Choroid plexus epithelial cell (primary cell): ENCODE data around the gene HPCA.

Experiments
- DNase-seq: peaks from one replicate; pipeline ENCODE4 v3.0.0-alpha.2; 2010; ENCODE audit warnings: low read depth
- H3K4me3 ChIP-seq: 2 replicates; pipeline ENCODE4 v1.5.1; 2011; ENCODE audit warnings: low read depth, mild to moderate bottlenecking, control low read depth, low read length, moderate library complexity
- TF ChIP-seq, protein P1 (sequence below): conservative IDR thresholded peaks from 2 replicates; pipeline ENCODE4 v1.5.1; 2011; ENCODE audit warnings: low read depth, mild to moderate bottlenecking, control low read depth, inconsistent platforms, low read length, moderate library complexity

HPCA gene

DNA sequence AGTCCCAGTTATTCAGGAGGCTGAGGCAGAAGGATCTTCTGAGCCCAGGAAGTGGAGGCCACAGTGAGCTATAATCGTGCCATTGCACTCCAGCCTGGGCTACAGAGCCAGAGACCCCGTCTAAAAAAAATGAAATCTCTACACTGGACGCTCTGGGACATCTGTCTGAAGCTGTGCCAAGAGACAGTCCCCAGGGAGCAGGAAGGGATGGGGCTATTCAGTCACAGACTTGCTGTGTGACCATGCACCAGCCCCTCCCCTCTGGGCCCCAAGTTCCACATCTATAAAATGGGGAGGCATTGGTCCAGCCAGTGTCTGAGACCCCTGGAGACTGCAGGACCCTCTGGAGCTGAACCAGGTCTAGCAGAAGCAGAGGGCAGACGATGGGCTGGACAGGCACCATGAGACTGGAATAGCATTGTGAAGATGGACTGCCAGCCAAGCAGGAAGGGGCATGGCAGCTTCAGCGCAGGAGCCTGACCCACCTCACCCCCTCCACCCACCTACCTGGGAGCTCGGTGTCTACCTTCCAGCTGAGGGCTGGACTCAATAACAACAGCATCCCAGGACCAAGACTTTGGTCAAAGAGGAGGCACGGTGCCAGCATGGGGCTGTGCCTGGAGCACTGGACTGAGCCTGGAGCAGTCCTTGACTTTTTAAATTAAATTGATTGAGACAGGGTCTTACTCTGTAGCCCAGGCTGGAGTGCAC, 13.4 kb downstream of the HPCA start:
- TF ChIP-seq, protein P1, sequence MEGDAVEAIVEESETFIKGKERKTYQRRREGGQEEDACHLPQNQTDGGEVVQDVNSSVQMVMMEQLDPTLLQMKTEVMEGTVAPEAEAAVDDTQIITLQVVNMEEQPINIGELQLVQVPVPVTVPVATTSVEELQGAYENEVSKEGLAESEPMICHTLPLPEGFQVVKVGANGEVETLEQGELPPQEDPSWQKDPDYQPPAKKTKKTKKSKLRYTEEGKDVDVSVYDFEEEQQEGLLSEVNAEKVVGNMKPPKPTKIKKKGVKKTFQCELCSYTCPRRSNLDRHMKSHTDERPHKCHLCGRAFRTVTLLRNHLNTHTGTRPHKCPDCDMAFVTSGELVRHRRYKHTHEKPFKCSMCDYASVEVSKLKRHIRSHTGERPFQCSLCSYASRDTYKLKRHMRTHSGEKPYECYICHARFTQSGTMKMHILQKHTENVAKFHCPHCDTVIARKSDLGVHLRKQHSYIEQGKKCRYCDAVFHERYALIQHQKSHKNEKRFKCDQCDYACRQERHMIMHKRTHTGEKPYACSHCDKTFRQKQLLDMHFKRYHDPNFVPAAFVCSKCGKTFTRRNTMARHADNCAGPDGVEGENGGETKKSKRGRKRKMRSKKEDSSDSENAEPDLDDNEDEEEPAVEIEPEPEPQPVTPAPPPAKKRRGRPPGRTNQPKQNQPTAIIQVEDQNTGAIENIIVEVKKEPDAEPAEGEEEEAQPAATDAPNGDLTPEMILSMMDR, result no peak
- H3K4me3 ChIP-seq, result no peak overlapping the region
- no peak for DNase-seq

DNA sequence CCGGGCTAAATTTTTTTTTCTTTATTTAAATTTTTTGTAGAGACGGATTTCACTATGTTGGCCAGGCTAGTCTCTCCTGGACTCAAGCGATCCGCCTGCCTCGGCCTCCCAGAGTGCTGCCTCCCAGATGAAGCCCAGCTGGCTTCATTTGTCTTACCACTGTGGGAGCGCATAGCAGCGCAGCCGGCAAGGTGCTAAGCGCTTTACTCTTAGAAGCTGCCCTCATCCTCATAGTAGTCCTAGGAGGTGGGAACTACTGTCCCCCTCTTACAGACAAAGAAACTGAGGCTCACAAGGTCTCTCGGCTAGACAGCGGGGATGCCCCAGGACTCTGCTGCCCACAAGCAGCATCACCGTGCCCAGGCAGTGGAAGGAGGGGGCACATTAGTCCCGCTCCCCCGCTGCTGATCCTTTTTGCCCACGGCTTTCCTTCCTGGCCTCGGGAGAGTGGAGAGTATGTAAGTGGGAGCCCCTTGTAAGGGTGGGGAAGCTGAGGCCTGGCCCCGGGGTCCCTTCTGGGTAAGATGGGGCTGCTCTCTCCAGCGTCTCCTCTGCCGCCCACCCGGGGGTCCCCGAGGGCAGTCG, 14.2 kb downstream of the HPCA start:
- peak overlapping the region; percentile 61 for H3K4me3 ChIP-seq
- no peak for DNase-seq
- TF ChIP-seq, protein P1, result no peak

DNA sequence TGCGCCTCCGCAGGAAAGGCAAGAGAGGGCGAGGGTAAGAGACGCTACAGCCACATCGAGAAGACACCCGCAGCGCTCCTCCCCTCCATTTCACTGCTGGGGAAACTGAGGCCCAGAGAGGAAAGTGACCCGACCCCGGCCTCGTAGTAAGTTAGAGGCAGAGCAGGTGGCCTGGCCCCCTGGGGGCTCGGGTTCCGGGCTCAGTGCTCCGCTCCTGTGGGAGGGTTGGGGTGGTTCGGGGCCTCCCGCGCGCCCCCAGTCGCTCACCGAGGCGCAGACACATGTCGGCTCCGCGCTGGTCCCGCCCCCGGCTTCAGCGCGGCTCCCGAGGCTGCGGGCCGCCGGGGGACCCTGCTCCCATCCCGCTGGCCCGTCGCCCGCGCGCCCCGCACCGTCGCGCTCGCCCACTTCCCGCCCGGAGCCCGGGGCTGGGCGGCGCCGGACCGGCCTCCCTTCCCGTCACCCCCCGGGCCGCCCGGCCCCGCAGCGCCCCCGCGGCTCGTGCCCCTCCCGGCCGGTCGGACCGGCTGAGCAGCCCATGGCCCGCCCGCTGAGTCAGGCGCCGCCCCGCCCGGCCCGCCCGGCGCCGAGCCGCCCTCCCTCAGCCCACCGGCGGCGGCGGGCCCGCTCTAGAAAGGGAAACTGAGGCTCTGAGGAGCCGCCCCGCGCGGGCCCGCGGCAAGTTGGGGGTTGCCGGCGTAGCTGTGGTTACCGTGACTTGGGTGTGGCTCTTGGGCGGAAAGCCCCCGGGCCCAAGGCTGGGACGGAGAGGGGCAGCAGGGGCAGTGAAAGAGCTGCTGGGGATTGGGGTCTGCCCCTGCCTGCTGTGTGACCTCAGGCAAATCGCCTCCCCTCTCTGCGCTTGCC, 14.9 kb downstream of the HPCA start, which contains the start of gene TMEM54:
TSS of gene TMEM54 (minus strand) at position 434 of the 867 bp plus-strand sequence. CDS start at position 283, 151 bp downstream.
- DNase-seq, result no peak
- H3K4me3 ChIP-seq, result peak within 1 kb of the TSS; percentile 61

DNA sequence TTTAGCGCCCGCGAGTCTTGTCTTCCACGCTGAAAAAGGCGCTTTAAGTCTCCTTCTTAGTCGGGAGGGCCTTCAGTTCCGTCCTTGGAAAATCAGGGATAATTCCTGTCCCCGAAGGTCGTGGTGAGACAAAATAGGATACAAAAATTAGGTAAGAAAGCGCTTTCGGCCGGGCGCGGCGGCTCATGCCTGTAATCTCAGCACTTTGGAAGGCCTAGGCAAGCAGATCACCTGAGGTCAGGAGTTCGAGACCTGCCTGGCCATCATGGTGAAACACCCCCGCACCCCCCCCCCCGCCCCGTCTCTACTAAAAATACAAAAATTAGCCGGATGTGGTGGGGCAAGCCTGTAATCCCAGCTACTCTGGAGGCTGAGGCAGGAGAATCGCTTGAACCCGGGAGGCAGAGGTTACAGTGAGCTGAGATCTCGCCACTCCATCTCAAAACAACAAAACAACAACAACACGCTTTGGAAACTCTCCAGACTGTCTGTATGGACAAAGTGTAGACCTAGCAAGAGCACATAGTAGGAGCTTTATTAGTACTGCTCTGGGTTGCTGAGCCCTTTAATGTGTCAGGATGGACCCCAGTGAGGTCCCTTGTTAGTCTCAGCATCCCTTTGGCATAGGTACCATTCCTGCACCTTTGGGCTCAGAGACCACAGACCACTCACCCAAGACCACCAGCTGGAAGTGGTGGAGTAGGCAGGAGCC, 15.7 kb downstream of the HPCA start:
- peak overlapping the region; percentile 61 for H3K4me3 ChIP-seq
- TF ChIP-seq, protein P1, result no peak
- no peak for DNase-seq

More for the DNA sequence above, 14.9 kb downstream of the HPCA start, which contains the start of gene TMEM54:
- TF ChIP-seq, protein P1, result no peak

DNA sequence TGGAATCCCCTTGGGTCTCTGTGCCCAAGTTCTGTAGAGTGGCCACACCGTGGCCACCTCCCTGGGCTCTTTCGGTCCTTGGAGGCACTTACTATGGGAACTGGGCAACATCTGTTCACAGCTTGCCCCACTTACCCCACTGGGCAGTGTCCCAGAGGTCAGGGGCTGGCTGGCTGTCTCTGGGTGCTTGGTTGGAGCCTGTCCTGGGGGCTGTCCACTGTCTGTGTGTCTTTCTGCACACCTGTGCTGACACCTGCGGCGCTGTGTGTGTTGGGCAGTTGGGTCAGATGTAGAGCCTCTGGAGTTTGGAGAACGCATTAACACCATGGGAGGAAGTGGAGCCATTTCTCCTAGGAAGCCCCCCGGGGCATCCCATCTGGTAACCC, 16.2 kb downstream of the HPCA start:
- TF ChIP-seq, protein P1, result no peak
- no peak overlapping the region for H3K4me3 ChIP-seq

DNA sequence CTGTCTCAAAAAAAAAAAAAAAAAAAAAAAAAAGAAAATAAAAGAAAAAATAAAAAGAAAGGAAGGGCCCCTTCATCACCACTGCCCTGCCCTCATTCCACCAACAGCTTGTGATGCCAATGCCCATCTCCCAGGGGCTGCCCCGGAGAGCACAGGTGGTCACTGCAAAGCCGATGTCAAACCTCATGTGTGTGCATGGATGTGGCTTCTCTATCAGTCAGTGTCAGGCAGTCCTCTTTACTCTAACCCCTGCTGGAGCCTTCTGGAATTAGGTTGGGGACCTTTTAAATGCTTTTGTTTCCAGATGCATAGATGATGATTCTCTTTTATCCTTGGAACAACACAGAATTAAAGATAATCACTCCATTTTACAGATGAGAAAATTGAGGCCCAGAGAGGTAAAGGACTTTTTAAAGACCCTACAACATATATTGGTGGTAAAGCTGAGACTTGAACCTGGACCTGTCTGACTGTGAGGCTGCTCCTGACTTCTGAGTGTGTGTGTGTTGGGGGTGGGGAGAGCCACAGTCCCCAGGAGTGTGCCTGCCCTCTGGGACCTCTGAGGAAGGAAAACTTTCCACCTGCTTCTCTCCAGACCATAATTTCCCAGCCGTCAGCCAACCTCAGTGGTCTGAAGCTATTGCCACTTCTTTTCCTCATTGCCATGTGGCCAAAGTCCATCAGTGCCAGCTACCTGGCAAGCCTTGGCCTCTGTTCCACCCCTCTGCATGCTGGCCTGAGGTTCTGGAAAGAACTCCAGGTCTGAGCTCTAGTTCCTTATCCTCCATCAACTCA, 17.9 kb downstream of the HPCA start:
- TF ChIP-seq, protein P1, result no peak
- no peak overlapping the region for H3K4me3 ChIP-seq
- no peak for DNase-seq

More for the DNA sequence above, 16.2 kb downstream of the HPCA start:
- DNase-seq, result no peak
